Stomach (tissue), 9 donors: Measurements from ENCODE around the gene MPC1. TPM values are rescaled to one million over a fixed set of nuclear protein-coding genes. Genes with fewer than 3 reads are reported as not detected.

ENCODE experiments used
- DNase-seq, 2 donors: peaks; one replicate each; pipeline versions ENCODE4 v3.0.0 to v3.0.0-alpha.2; 2013 to 2019
- H3K27ac ChIP-seq, 5 donors: fragments of 200-600 bp in 4 of 5; sonication (generic) in 4 of 5; one replicate each; pipeline ENCODE4 v1.5.1; 2013 to 2019; ENCODE audit warnings: mild to moderate bottlenecking in 1 of 5, moderate library complexity in 1 of 5
- H3K27me3 ChIP-seq, 3 donors: fragments of 200-600 bp; sonication (generic); one replicate each; pipeline ENCODE4 v1.5.1; 2017 to 2019; ENCODE audit warnings: mixed run types in 1 of 3
- H3K36me3 ChIP-seq, 4 donors: fragments of 200-600 bp; sonication (generic); 1 replicate in 3 of 4; 2 replicates in 1 of 4; pipeline ENCODE4 v1.5.1; 2016 to 2019
- H3K4me1 ChIP-seq, 4 donors: fragments of 200-600 bp; sonication (generic); one replicate each; pipeline ENCODE4 v1.5.1; 2016 to 2019
- H3K4me3 ChIP-seq, 4 donors: fragments of 200-600 bp; sonication (generic) in 3 of 4; one replicate each; pipeline ENCODE4 v1.5.1; 2016 to 2019; ENCODE audit warnings: mild to moderate bottlenecking in 1 of 4
- H3K9me3 ChIP-seq, 4 donors: fragments of 200-600 bp; sonication (generic); one replicate each; pipeline ENCODE4 v1.5.1; 2016 to 2019
- EP300 ChIP-seq: sonication (generic); formaldehyde crosslinking; IDR thresholded peaks from one replicate; pipeline ENCODE4 v1.6.1; 2017; ENCODE audit warnings: antibody characterized with exemption
- POLR2A ChIP-seq, 4 donors: fragments of 450-650 bp; IDR thresholded peaks; one replicate each; pipeline ENCODE4 v1.6.1; 2016; ENCODE audit warnings: antibody characterized with exemption in 4 of 4, control low read depth in 2 of 4, mild to moderate bottlenecking in 1 of 4, moderate library complexity in 1 of 4
- POLR2AphosphoS5 ChIP-seq, 3 donors: sonication (generic); formaldehyde crosslinking; IDR thresholded peaks; one replicate each; pipeline ENCODE4 v1.6.1; 2016; ENCODE audit warnings: antibody characterized with exemption in 3 of 3
- WGBS, 5 donors: extraction: QIAGEN DNeasy Blood & Tissue Kit in 3 of 5; methylation state at CpG; one replicate each; pipeline versions ENCODE4 v1.1.5 to v1.1.7; 2013 to 2018; 5-methylcytosine and 5-hydroxymethylcytosine counted together
- intact Hi-C: fragments of 100-400 bp; cut with DNase I; formaldehyde crosslinking; loops from one replicate; pipeline ENCODE4 v1.15.1; 2023; ENCODE audit warnings: low total_unique reads
- polyA plus RNA-seq, 3 donors: library from polyadenylated mRNA; stranded (reverse); fragments of 200-250 nt; gene quantifications; one replicate each; pipeline ENCODE4 v1.2.3, GENCODE V29; 2013
- total RNA-seq, 5 donors: library from RNA; depleted of rRNA; stranded (reverse); fragments of >200 nt; gene quantifications; one replicate each; pipeline versions ENCODE4 v1.1.0 to v1.2.3, GENCODE V29; 2014 to 2016
- TF ChIP-seq, protein P1 (sequence below), 7 experiments: fragments of 450-650 bp in 4 of 7; fragments of 200-600 bp in 3 of 7; sonication (generic) in 3 of 7; IDR thresholded peaks; one replicate each; pipeline ENCODE4 v1.5.1; 2016 to 2019; ENCODE audit warnings: antibody characterized with exemption in 7 of 7, control low read depth in 2 of 7, mild to moderate bottlenecking in 1 of 7
- donor health status: healthy with polysubstance abuse.
- donor health status: Bipolar disorder and iron deficiency.
- donor health status: healthy.

MPC1 gene
- total and polyA plus RNA-seq, 8 donors, result 48.4 to 188 (median 92.0) TPM

DNA sequence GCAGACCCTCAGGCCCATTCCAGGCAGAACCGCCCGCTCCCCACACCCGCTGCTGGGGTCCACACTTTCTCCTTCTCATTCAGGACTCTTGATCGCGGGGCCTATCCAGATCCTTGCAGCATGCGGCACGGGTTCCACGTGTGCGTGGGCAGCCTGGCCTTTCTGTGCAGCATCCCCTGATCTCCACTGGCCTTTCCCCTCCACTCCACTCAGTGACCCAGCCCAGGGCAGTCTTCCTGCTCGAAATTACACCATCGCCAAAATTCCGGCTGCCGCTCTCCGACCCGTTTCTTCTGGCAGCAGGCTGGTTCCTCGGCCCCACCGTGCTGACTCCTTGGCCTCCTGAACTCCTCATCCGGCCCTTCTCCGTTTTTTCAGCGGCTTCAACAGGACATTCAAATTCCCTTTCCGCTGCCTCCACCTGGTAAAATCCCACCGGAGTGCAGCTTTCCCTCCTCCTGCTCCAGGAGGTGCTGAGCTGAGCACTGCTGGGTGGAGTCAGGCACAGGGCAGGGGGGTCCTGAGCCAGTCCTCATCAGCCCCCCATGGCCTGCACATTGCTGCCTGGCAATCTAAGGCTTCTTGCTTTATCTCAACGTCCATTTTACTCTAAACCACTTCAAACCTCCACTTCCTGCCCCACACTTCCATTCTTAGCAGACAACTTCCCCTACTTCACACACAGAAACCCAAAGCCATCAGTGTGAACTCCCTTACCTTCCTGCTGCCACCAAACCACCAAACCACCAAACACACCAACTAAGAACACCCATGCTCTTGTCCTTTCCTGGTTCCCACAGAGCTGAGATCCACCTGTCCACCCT is 49.4 kb downstream of the MPC1 start:
- H3K4me1 ChIP-seq, result peaks cover 10 to 56% (median 39%) of the 10 kb centered on the region in 4 donors
- H3K27ac ChIP-seq, result peak overlapping the region in 1 of 5 donors; percentile 36
- H3K27me3 ChIP-seq, result no peaks in the 10 kb centered on the region
- peak in 1 of 2 donors; percentile 33 for DNase-seq
- no peaks in the 10 kb centered on the region for H3K9me3 ChIP-seq
- no peak overlapping the region for H3K4me3 ChIP-seq
- TF ChIP-seq EP300, result no peak
- no peak for TF ChIP-seq POLR2AphosphoS5 (IDR thresholded peaks at IDR 0.05)
- TF ChIP-seq POLR2A (IDR thresholded peaks at IDR 0.05), result no peak
- TF ChIP-seq, protein P1, sequence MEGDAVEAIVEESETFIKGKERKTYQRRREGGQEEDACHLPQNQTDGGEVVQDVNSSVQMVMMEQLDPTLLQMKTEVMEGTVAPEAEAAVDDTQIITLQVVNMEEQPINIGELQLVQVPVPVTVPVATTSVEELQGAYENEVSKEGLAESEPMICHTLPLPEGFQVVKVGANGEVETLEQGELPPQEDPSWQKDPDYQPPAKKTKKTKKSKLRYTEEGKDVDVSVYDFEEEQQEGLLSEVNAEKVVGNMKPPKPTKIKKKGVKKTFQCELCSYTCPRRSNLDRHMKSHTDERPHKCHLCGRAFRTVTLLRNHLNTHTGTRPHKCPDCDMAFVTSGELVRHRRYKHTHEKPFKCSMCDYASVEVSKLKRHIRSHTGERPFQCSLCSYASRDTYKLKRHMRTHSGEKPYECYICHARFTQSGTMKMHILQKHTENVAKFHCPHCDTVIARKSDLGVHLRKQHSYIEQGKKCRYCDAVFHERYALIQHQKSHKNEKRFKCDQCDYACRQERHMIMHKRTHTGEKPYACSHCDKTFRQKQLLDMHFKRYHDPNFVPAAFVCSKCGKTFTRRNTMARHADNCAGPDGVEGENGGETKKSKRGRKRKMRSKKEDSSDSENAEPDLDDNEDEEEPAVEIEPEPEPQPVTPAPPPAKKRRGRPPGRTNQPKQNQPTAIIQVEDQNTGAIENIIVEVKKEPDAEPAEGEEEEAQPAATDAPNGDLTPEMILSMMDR (IDR thresholded peaks at IDR 0.05), result no peak
- intact Hi-C loops, result no loop called here
- H3K36me3 ChIP-seq, result peaks cover 6 to 50% (median 48%) of the 10 kb centered on the region in 4 donors
- WGBS, 5 donors, result 79 to 84% (median 82%) methylated on average over 23 of the region's 23 CpGs

DNA sequence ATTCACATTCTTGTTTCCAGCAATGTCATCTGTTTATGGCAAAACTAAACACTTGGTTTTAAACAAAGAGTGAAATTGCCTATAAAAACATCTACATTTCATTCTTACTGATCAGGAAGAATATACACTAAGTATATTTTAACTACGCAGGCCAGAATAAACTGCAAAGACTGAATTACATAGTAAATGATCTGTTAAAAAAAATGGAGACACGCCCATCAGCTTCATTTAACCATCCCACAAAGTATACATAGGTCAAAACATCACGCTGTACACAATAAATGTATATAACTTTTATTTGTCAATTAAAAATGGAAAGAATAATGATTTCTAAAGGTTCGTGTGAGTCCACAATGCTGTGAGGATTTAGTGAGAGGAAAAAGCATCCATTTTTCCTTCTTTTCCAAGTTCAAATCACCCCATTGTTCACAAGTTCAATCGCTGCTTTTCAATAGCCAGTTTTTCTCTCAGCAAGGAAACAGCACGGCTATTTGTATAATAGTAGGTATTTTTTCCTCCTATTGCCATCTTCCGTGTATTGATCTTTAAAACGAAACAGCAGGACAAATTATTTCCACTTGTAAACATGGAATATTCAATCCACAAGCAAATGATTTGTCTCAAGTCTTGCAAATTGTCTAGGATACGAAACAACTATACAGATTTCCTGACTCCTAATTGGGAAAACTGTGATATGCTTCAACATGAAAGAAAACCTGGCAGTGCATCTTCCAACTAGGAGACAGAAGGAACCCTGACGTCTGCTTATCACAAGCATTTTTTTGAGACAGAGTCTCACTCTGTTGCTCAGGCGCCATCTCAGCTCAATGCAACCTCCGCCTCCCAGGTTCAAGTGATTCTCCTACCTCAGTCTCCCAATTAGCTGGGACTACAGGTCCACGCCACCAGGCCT is 51.0 kb downstream of the MPC1 start:
- H3K27ac ChIP-seq, result no peak overlapping the region
- H3K4me1 ChIP-seq, result peaks cover 10 to 47% (median 34%) of the 10 kb centered on the region in 4 donors
- intact Hi-C loops, result no loop called here
- peaks cover 7 to 51% (median 47%) of the 10 kb centered on the region in 4 donors for H3K36me3 ChIP-seq
- DNase-seq, result no peak
- TF ChIP-seq, protein P1 (IDR thresholded peaks at IDR 0.05), result no peak
- TF ChIP-seq EP300 (no peak), POLR2AphosphoS5 (IDR thresholded peaks at IDR 0.05) (no peak), POLR2A (IDR thresholded peaks at IDR 0.05) (no peak)
- H3K27me3 ChIP-seq, result no peaks in the 10 kb centered on the region
- no peak overlapping the region for H3K4me3 ChIP-seq
- H3K9me3 ChIP-seq, result no peaks in the 10 kb centered on the region
- 71 to 77% (median 73%) methylated on average over 13 of the region's 13 CpGs for WGBS, 5 donors

DNA sequence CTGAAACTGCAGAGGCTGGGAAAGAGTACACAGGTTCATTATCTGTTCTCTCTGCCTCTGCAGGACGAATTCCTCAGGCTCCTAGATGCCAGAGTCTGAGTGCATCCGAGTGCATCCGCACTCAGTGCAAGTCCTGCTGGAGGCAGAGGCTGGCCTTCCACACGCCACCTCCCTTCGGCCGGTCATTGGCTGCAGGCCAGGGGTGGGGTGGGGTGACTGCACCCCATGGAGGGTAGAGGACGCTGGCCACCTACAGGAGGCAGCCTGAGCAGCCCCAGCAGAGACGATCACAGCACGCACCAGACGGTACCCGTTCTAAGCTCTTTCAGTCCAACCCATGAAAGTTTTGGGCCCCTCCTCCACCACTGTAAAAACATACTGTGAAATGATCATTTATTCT is 52.1 kb downstream of the MPC1 start:
- 32 to 42% (median 38%) methylated on average over 9 to 11 of the region's 11 CpGs for WGBS, 5 donors
- Histone ChIP-seq H3K27ac (no peak overlapping the region), H3K4me1 (peaks cover 10 to 47% (median 33%) of the 10 kb centered on the region in 4 donors), H3K9me3 (no peaks in the 10 kb centered on the region), H3K4me3 (no peak overlapping the region), H3K27me3 (no peaks in the 10 kb centered on the region), H3K36me3 (peaks cover 8 to 50% (median 47%) of the 10 kb centered on the region in 4 donors)
- TF ChIP-seq POLR2AphosphoS5 (IDR thresholded peaks at IDR 0.05) (no peak), EP300 (no peak), POLR2A (IDR thresholded peaks at IDR 0.05) (no peak)
- TF ChIP-seq, protein P1 (IDR thresholded peaks at IDR 0.05), result no peak
- intact Hi-C loops, result no loop called here
- peak; percentile 59 to 69 for DNase-seq

DNA sequence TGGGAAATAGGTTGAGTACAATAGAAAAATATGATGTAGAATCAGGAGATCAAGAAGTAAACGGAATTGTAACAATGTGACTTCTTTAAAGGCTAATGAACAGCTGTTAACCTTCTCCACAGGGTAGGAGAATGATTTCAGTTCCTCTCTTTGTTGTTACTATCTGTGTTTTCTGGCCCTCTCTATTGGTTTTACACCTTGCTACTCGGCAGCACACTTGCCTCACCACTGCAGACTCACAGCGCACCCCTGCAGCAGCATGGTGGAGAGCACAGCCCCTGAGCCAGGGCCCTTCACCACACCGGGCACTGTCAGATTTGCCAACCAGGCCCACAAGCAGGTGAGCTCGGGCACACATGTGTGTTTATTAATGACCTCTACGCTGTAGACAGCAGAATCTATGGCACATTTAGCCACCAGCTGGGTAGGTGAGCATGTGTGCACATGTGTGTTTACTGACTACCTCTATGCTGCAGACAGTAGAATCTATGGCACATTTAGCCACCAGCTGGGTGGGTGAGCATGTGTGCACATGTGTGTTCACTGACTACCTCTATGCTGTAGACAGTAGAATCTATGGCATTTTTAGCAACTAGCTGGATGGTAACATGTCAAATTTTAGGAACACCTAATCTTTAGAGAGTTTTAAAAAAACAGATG is 57.2 kb downstream of the MPC1 start:
- no peak for DNase-seq
- Histone ChIP-seq H3K9me3 (no peaks in the 10 kb centered on the region), H3K4me3 (no peak overlapping the region), H3K27me3 (no peaks in the 10 kb centered on the region), H3K36me3 (peaks cover 20 to 86% (median 82%) of the 10 kb centered on the region in 4 donors), H3K27ac (no peak overlapping the region), H3K4me1 (peaks cover under 1 to 9% (median 5%) of the 10 kb centered on the region in 4 donors)
- TF ChIP-seq EP300 (no peak), POLR2A (IDR thresholded peaks at IDR 0.05) (no peak), POLR2AphosphoS5 (IDR thresholded peaks at IDR 0.05) (no peak)
- TF ChIP-seq, protein P1 (IDR thresholded peaks at IDR 0.05), result no peak
- WGBS, 5 donors, result 75 to 87% (median 81%) methylated on average over 6 of the region's 6 CpGs
- intact Hi-C loops, result no loop called here
